Tibial artery (tissue), 4 donors: ENCODE data around the gene YBEY.

ENCODE experiments used
- DNase-seq, 2 donors: peaks; one replicate each; pipeline ENCODE4 v3.0.0-alpha.2; 2019
- H3K27ac ChIP-seq, 2 donors: fragments of 200-600 bp; sonication (generic) in 1 of 2; 1 replicate in 1 of 2; 2 replicates in 1 of 2; pipeline ENCODE4 v1.5.1; 2018 to 2019; ENCODE audit warnings: mild to moderate bottlenecking in 1 of 2
- H3K27me3 ChIP-seq, 2 donors: fragments of 200-600 bp; sonication (generic) in 1 of 2; one replicate each; pipeline versions ENCODE4 v1.5.1 to v1.6.0; 2016 to 2019
- H3K36me3 ChIP-seq, 3 donors: fragments of 200-600 bp; sonication (generic) in 2 of 3; one replicate each; pipeline ENCODE4 v1.5.1; 2016 to 2019; ENCODE audit warnings: mild to moderate bottlenecking in 2 of 3
- H3K4me1 ChIP-seq, 4 donors: fragments of 200-600 bp; sonication (generic) in 2 of 4; 1 replicate in 3 of 4; 2 replicates in 1 of 4; pipeline ENCODE4 v1.5.1; 2016 to 2019
- H3K4me3 ChIP-seq, 2 donors: fragments of 200-600 bp; sonication (generic) in 1 of 2; 1 replicate in 1 of 2; 2 replicates in 1 of 2; pipeline ENCODE4 v1.5.1; 2018 to 2019; ENCODE audit warnings: mild to moderate bottlenecking in 2 of 2
- H3K9me3 ChIP-seq, 3 donors: fragments of 200-600 bp; sonication (generic) in 1 of 3; one replicate each; pipeline ENCODE4 v1.5.1; 2016 to 2019
- intact Hi-C: fragments of 100-400 bp; cut with DNase I; formaldehyde crosslinking; loops from one replicate; pipeline ENCODE4 v1.15.0; 2023; ENCODE audit warnings: low total_unique reads
- TF ChIP-seq, protein P1 (sequence below), 2 experiments: fragments of 200-600 bp in 1 of 2; fragments of 450-650 bp in 1 of 2; IDR thresholded peaks; one replicate each; pipeline ENCODE4 v1.5.1; 2017 to 2019; ENCODE audit warnings: antibody characterized with exemption in 2 of 2, mild to moderate bottlenecking in 1 of 2, moderate library complexity in 1 of 2

Gene YBEY

DNA sequence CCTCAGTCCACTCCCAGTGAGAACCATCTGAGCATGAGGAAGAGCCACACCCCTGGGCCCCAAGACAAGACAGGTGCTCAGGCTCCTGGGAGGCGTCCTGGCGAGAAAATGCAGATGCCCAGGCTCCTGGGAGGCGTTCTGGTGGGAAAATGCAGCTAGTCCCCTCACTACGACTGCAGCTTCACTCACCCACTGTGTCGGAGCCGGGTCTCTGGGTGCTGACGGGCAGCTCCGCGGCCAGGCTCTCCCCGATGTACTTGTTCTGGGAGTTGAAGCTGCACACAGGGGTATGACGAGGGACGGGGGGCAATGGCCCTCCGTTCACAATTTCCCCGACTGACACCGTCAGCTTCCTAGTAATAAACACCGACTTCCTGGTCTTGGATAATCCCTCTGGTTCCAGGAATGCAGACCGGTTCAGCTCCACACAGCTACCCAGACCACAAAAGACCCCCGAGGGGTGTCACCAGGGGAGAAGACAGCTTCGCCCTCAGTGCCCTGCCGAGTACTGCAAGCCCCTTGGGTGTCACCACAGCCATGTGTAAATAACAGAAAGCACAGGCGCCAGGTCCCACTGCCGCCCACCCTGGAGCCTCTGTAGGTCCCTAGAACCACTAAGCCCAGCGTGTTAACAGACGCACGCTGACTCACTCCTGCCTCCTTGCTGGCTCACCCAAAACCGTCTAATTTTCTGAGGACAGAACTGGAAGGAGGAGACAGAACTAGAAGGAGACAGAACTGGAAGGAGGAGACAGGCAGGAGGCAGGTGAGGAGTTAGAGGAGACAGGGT lies 20.2 kb upstream of the YBEY start:
- H3K9me3 ChIP-seq = no peaks in the 10 kb centered on the region
- intact Hi-C loops = no loop called here
- no peak overlapping the region for H3K4me3 ChIP-seq
- H3K36me3 ChIP-seq = peaks cover 84 to 98% (median 93%) of the 10 kb centered on the region in 3 donors
- H3K4me1 ChIP-seq = no peaks in the 10 kb centered on the region
- TF ChIP-seq, protein P1, sequence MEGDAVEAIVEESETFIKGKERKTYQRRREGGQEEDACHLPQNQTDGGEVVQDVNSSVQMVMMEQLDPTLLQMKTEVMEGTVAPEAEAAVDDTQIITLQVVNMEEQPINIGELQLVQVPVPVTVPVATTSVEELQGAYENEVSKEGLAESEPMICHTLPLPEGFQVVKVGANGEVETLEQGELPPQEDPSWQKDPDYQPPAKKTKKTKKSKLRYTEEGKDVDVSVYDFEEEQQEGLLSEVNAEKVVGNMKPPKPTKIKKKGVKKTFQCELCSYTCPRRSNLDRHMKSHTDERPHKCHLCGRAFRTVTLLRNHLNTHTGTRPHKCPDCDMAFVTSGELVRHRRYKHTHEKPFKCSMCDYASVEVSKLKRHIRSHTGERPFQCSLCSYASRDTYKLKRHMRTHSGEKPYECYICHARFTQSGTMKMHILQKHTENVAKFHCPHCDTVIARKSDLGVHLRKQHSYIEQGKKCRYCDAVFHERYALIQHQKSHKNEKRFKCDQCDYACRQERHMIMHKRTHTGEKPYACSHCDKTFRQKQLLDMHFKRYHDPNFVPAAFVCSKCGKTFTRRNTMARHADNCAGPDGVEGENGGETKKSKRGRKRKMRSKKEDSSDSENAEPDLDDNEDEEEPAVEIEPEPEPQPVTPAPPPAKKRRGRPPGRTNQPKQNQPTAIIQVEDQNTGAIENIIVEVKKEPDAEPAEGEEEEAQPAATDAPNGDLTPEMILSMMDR (IDR thresholded peaks at IDR 0.05) = no peak
- H3K27me3 ChIP-seq = no peaks in the 10 kb centered on the region
- no peak overlapping the region for H3K27ac ChIP-seq
- no peak for DNase-seq

DNA sequence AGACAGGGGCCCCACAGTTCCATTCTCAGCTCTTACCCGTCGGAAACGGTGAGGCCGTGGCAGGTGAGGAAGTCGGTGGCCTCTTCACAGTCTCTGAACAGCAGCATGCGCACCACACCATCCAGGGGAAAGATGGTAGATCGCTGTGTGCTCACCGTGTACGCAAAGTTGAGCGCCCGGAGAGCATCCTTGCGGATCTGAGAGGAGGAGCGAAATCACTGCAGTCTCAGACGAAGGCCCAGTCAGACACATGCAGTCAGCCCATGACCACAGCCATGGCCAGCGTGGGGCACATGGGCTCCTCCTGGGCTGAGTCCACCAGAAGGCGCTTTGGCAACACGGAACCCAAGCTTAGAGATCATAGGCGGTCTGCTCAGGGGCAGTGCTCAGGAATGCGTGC lies 19.2 kb upstream of the YBEY start:
- no peaks in the 10 kb centered on the region for H3K27me3 ChIP-seq
- peaks cover 84 to 98% (median 93%) of the 10 kb centered on the region in 3 donors for H3K36me3 ChIP-seq
- no peaks in the 10 kb centered on the region for H3K4me1 ChIP-seq
- intact Hi-C loops = no loop called here
- no peak overlapping the region for H3K27ac ChIP-seq
- TF ChIP-seq, protein P1 (IDR thresholded peaks at IDR 0.05) = no peak
- H3K9me3 ChIP-seq = no peaks in the 10 kb centered on the region
- DNase-seq = no peak
- H3K4me3 ChIP-seq = no peak overlapping the region

GRCh38 chr21:46268371-46268770 lies 17.8 kb upstream of the YBEY start:
- no peaks in the 10 kb centered on the region for H3K4me1 ChIP-seq
- DNase-seq = no peak
- TF ChIP-seq, protein P1 (IDR thresholded peaks at IDR 0.05) = no peak
- H3K27me3 ChIP-seq = no peaks in the 10 kb centered on the region
- H3K27ac ChIP-seq = no peak overlapping the region
- no peak overlapping the region for H3K4me3 ChIP-seq
- H3K36me3 ChIP-seq = peaks cover 92 to 100% (median 97%) of the 10 kb centered on the region in 3 donors
- no peaks in the 10 kb centered on the region for H3K9me3 ChIP-seq
- intact Hi-C loops = no loop called here

GRCh38 chr21:46269466-46269865 lies 16.7 kb upstream of the YBEY start:
- no peak overlapping the region for H3K4me3 ChIP-seq
- H3K4me1 ChIP-seq = no peaks in the 10 kb centered on the region
- H3K27me3 ChIP-seq = no peaks in the 10 kb centered on the region
- TF ChIP-seq, protein P1 (IDR thresholded peaks at IDR 0.05) = no peak
- no peaks in the 10 kb centered on the region for H3K9me3 ChIP-seq
- H3K27ac ChIP-seq = no peak overlapping the region
- intact Hi-C loops = no loop called here
- H3K36me3 ChIP-seq = peaks cover 96 to 100% (median 100%) of the 10 kb centered on the region in 3 donors
- DNase-seq = no peak

GRCh38 chr21:46273341-46273740 lies 12.8 kb upstream of the YBEY start:
- TF ChIP-seq, protein P1 (IDR thresholded peaks at IDR 0.05) = no peak
- Histone ChIP-seq H3K4me3 (no peak overlapping the region), H3K27ac (no peak overlapping the region), H3K36me3 (peaks cover 99 to 100% (median 100%) of the 10 kb centered on the region in 3 donors), H3K9me3 (no peaks in the 10 kb centered on the region), H3K27me3 (no peaks in the 10 kb centered on the region), H3K4me1 (no peaks in the 10 kb centered on the region)
- no peak for DNase-seq
- intact Hi-C loops = no loop called here
